ENCODE data around the gene CCDC69. TPM values are rescaled to one million over a fixed set of nuclear protein-coding genes. Genes with fewer than 3 reads are reported as not detected.

The CCDC69 gene
- total and polyA plus RNA-seq, 4 donors, result 15.4 to 73.6 (median 61.9) TPM

- H3K27ac ChIP-seq (ENCODE audit: low read depth in 1 of 2, low read length in 1 of 2), result no peak overlapping the region
- H3K27me3 ChIP-seq (ENCODE audit: control insufficient read depth in 3 of 3, insufficient read depth in 3 of 3, low read length in 2 of 3), result no peaks in the 10 kb centered on the region
- H3K4me3 ChIP-seq, result no peak overlapping the region
- no peak for ATAC-seq (ENCODE audit: insufficient read depth, low FRiP score)
- H3K9ac ChIP-seq (ENCODE audit: insufficient read depth in 1 of 2, low read length in 2 of 2), result no peak overlapping the region
- no peak for TF ChIP-seq CTCF (IDR thresholded peaks at IDR 0.05; ENCODE audit: control extremely low read depth, extremely low read depth)
- no peaks in the 10 kb centered on the region for H3K9me3 ChIP-seq (ENCODE audit: control insufficient read depth in 4 of 4, insufficient read depth in 3 of 4, low read length in 3 of 4)
- H3K36me3 ChIP-seq (ENCODE audit: control insufficient read depth in 4 of 4, insufficient read depth in 4 of 4, low read length in 4 of 4), result no peaks in the 10 kb centered on the region
- 83 to 92% methylated on average over 8 of the region's 8 CpGs for WGBS, 2 donors
- DNase-seq, result no peak
- peaks cover 0 to 14% (median 0%) of the 10 kb centered on the region in 5 donors for H3K4me1 ChIP-seq (ENCODE audit: control insufficient read depth in 5 of 5, insufficient read depth in 5 of 5, low read length in 5 of 5)
These were observed 9.8 kb upstream of the CCDC69 start for GRCh38 chr5:151233616-151234085.

- Histone ChIP-seq H3K4me3 (no peak overlapping the region), H3K36me3 (ENCODE audit: control insufficient read depth in 4 of 4, insufficient read depth in 4 of 4, low read length in 4 of 4) (no peaks in the 10 kb centered on the region)
- ATAC-seq (ENCODE audit: insufficient read depth, low FRiP score), result no peak
These were observed 7.5 kb upstream of the CCDC69 start for GRCh38 chr5:151231359-151231758.

DNA sequence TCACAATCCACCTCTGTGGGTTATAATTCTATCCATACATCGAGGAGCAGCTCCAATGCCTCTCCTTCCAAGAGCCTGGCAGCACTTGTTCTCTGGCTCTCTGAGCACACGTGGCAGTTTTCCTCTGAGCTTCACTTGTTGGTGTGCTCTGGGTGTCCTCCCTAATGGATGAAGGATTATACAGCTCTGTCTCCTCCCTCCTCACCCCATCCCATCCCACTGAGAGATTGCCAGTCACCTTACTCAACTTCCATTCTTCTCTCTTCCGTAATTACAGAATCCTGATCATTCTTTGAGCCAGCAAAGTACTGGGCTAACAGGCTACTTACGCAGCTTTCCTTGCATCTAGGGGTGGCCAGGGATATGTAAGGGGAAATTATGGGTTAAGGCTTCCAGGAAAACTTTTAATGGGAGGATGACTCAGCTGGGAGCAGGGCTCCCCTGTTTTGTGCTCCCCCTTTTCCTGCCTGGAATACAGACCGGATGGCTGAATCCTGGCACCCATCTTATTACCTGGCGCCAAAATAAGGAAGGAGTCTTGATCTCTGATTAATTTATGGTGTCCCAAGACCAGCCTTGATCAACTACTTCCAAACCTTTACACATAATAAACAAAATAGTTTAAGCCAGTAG, 6.3 kb upstream of the CCDC69 start:
- H3K9me3 ChIP-seq (ENCODE audit: control insufficient read depth in 4 of 4, insufficient read depth in 3 of 4, low read length in 3 of 4), result no peaks in the 10 kb centered on the region
- ATAC-seq (ENCODE audit: insufficient read depth, low FRiP score) (no peak), DNase-seq (no peak)
- H3K27ac ChIP-seq (ENCODE audit: low read depth in 1 of 2, low read length in 1 of 2), result no peak overlapping the region
- TF ChIP-seq CTCF (IDR thresholded peaks at IDR 0.05; ENCODE audit: control extremely low read depth, extremely low read depth), result no peak
- H3K4me1 ChIP-seq (ENCODE audit: control insufficient read depth in 5 of 5, insufficient read depth in 5 of 5, low read length in 5 of 5), result peaks cover 0 to 9% (median 0%) of the 10 kb centered on the region in 5 donors
- H3K36me3 ChIP-seq (ENCODE audit: control insufficient read depth in 4 of 4, insufficient read depth in 4 of 4, low read length in 4 of 4), result no peaks in the 10 kb centered on the region
- H3K4me3 ChIP-seq, result no peak overlapping the region
- no peak overlapping the region for H3K9ac ChIP-seq (ENCODE audit: insufficient read depth in 1 of 2, low read length in 2 of 2)
- no peaks in the 10 kb centered on the region for H3K27me3 ChIP-seq (ENCODE audit: control insufficient read depth in 3 of 3, insufficient read depth in 3 of 3, low read length in 2 of 3)
- WGBS, 2 donors, result 61 to 77% methylated on average over 6 of the region's 6 CpGs

More at GRCh38 chr5:151231359-151231758, 7.5 kb upstream of the CCDC69 start:
- DNase-seq, result no peak
- Histone ChIP-seq H3K4me1 (ENCODE audit: control insufficient read depth in 5 of 5, insufficient read depth in 5 of 5, low read length in 5 of 5) (peaks cover 0 to 10% (median 0%) of the 10 kb centered on the region in 5 donors), H3K9ac (ENCODE audit: insufficient read depth in 1 of 2, low read length in 2 of 2) (no peak overlapping the region), H3K27me3 (ENCODE audit: control insufficient read depth in 3 of 3, insufficient read depth in 3 of 3, low read length in 2 of 3) (no peaks in the 10 kb centered on the region), H3K27ac (ENCODE audit: low read depth in 1 of 2, low read length in 1 of 2) (no peak overlapping the region), H3K9me3 (ENCODE audit: control insufficient read depth in 4 of 4, insufficient read depth in 3 of 4, low read length in 3 of 4) (no peaks in the 10 kb centered on the region)
- no peak for TF ChIP-seq CTCF (IDR thresholded peaks at IDR 0.05; ENCODE audit: control extremely low read depth, extremely low read depth)

DNA sequence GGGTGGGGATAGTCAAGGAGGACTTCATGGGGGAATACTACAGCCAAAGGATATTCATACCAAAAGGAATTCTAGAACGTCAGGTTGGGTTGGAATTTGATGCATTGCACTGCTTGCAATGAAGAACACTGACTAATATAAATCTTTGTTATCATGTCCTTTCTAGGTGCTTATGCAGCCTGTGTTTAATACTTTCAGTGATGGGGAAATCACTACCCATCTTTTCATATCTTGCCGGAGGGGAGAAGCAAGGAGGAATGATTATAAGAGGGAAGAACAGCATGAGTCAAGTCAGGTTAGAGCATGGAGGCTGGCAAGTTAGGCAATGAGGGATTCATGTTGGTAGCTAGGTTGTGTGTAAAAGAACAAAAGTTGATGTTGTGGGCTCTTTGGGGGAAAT, 5.1 kb upstream of the CCDC69 start:
- ATAC-seq (ENCODE audit: insufficient read depth, low FRiP score) (no peak), DNase-seq (no peak)
- H3K9me3 ChIP-seq (ENCODE audit: control insufficient read depth in 4 of 4, insufficient read depth in 3 of 4, low read length in 3 of 4), result no peaks in the 10 kb centered on the region
- H3K27ac ChIP-seq (ENCODE audit: low read depth in 1 of 2, low read length in 1 of 2), result no peak overlapping the region
- no peak overlapping the region for H3K4me3 ChIP-seq
- H3K27me3 ChIP-seq (ENCODE audit: control insufficient read depth in 3 of 3, insufficient read depth in 3 of 3, low read length in 2 of 3), result no peaks in the 10 kb centered on the region
- TF ChIP-seq CTCF (IDR thresholded peaks at IDR 0.05; ENCODE audit: control extremely low read depth, extremely low read depth), result no peak
- H3K9ac ChIP-seq (ENCODE audit: insufficient read depth in 1 of 2, low read length in 2 of 2), result no peak overlapping the region
- peaks cover 0 to 5% (median 0%) of the 10 kb centered on the region in 5 donors for H3K4me1 ChIP-seq (ENCODE audit: control insufficient read depth in 5 of 5, insufficient read depth in 5 of 5, low read length in 5 of 5)
- no peaks in the 10 kb centered on the region for H3K36me3 ChIP-seq (ENCODE audit: control insufficient read depth in 4 of 4, insufficient read depth in 4 of 4, low read length in 4 of 4)
- 87 to 95% methylated on average over 2 of the region's 2 CpGs for WGBS, 2 donors

Measured in lung (tissue), 12 donors.